Right forelimb (tissue), 1 donor: Measurements from ENCODE around the gene CTAG1B.
"Not testable (repeated sequence)": the region's sequence is repeated elsewhere in the genome, so short reads cannot be mapped to it uniquely, and the experiment has no call there.

Source experiments
- DNase-seq: peaks from one replicate; pipeline ENCODE4 v3.0.0-alpha.2; 2018

CTAG1B gene

DNA sequence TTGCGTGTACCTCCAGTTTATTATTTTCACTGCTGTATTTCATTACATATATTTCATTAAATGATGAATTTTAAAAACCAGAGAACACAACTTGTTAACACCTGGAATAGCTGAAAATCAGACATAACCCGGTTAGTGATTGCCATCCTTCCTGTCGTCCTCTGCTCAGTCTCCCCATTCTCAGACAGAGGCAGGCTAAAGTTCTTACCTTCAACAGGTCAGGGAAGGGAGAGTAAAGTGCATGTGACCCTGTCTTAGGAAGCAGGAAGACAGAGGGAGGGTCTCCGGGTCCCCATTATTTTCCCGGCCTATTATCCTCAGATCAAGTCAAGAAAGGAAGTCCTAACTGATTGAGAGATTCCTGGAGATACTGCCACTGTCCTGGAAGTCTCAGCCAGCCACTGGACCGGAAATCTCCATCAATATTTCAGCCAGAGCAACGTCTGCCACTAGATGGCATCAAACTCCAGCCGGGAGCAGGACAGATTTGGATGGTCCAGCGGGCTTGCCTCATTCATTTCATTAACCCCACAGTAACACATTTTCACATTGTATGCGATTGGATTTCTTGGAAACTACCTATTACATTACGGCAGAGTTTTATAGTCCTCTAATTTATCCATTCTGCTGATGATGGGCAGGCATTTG lies 1.8 kb upstream of the CTAG1B start:
- not testable (repeated sequence) for DNase-seq

DNA sequence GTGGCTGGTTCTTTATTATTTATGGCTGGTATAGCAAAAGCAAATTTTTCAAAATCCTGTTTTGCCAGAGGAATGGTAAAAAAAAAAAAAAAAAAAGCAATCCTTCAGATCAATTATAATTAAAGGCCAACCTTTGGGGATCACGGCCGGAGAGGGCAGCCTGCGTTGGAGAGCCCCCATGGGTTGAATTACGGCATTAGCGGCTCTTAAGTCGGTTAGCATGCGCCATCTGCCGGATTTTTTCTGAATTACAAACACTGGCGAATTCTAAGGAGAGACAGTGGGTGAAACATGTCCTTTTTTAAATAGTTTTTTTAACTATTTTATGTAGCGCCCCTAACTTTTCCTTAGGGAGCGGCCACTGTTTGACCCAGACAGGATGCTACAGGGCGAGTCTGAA lies 5.5 kb downstream of the CTAG1B start:
- DNase-seq, result not testable (repeated sequence)

GRCh38 chrX:154611146-154611545 lies 7.9 kb downstream of the CTAG1B start:
- DNase-seq, result not testable (repeated sequence)

GRCh38 chrX:154608823-154609222 lies 10.3 kb downstream of the CTAG1B start:
- not testable (repeated sequence) for DNase-seq

DNA sequence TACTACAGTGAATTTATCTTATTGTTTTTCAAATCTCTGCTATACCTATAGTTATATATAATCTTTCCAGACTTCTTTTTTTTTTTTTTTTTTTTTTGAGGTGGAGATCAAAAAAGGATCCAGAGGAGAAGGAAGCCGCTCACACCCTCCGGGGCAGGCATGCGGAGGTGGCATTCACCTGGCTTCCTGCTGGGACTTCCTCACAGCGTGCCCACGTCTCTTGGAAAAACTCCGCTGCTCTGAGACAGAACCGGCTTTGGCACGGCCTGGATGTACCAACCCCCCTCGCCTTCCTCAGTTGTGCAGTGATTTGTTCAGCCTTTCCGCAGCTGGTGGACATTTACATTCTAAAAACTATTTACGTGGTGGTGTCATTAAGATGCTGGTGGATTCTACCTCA lies 11.1 kb downstream of the CTAG1B start:
- DNase-seq, result not testable (repeated sequence)

DNA sequence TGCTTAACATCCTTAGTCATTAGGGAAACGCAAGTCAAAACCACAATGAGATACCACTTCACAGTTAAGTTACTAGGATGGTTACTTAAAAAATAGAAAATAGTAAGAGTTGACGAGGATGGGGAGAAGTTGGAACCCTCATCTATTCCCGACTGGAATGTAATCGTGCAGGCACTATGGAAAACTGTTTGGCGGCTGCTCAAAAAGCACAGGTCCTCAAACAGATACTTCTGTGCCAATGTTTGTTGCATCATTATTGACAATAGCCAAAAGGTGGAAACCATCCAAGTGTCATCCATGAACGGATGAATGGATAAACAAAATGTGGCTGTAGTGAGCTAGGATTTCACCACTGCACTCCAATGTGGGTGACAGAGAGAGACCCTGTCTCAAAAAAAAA lies 11.7 kb downstream of the CTAG1B start:
- no peak for DNase-seq

- no peak for DNase-seq
These were observed 13.5 kb downstream of the CTAG1B start for GRCh38 chrX:154605566-154605965.

DNA sequence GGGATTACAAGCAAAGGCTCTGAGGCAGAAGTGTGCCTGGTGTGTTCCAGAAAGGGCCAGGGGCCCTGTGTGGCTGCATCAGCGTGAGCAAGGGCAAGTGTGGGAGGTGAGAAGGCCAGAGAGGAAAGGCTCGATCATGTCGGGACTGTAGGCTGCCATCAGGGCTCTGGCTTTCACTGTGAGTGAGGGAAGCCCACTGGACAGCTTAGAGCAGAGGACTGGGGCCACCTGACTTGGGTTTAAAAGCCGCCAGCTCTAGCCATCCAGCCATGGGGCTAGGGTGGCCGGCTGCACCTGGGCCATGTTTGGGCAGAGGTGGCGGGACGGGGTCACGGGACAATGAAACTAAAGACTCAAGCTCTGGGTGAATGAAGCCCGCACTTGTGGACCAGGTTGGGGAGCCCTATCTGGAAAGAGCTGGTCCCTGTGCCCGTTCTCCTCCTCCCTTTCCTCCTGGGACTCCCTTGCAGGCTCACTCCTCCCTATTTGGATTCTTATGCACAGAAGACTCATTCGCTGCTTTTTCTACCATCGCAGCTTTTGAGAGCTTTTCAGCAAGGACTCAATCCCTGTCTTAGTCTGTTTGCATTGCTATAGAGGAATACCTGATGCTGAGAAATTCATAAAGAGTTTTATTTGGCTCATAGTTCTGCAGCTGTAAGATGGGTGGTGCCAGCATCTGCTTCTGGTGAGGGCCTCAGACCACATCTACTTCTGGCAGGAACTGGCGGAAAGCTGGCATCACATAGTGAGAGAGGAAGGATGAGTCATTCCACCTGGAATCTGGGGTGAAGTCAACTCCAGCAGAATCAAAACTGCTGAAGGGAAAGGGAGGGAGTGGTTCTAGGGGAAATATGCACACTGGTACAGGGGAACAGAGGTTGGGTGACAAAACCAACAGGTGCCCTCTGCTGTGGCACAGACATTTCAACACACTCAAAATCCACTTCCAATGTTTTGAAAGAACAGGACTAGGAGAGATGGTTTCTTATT lies 15.3 kb downstream of the CTAG1B start:
- DNase-seq, result no peak

DNA sequence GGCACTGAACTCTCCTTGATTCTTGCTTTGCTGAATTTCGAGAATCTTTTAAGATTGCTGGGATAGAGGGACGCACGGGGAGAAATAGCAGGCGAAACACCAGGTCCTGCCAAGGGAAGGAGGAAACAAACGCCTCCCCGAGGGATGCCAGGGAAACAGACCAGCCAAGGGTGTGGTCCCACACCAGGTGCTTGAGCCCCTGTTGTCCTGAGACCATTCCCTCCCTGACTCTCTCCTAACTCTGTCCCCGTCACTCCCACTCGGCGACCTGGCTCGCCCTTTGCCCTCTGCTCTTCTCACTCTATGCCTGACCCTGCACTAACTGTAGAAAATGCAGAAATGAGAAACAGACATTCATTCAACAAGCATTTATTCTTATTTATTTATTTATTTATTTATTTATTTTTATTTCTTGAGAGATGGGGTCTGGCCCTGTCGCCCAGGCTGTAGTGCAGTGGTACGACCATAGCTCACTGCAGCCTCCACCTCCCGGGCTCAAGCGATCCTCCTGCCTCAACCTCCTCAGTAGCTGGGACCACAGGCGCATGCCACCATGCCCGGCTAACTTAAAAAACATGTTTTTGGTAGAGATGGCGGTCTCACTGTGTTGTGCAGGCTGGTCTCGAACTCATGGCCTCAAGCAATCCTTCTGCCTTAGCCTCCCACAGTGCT lies 16.2 kb downstream of the CTAG1B start:
- no peak for DNase-seq

- no peak for DNase-seq
These were observed 16.9 kb downstream of the CTAG1B start for GRCh38 chrX:154602226-154602625.

GRCh38 chrX:154600759-154601374 lies 18.2 kb downstream of the CTAG1B start:
- no peak for DNase-seq

DNA sequence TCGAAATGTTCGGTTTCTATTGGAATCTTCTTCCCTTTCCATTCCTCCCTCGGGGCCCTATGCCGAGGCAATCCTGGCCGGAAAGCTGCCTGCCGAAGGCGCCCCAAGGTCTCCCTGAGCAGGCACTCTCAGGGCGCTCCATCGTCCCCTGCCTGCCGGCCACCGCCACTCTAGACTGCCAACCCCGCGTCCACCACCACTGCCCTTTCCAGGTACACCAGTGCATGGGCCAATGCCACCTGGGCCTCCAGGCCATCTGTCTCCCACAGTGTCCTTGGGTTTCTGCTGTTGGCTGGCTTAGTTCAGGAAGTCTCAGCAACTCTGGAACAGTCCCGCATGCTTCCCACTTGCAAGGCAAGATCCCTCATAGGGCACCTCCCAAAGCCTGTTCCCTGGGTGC lies 19.6 kb downstream of the CTAG1B start:
- DNase-seq, result no peak

- no peak for DNase-seq
These were observed 20.4 kb downstream of the CTAG1B start for GRCh38 chrX:154598656-154599055.

DNA sequence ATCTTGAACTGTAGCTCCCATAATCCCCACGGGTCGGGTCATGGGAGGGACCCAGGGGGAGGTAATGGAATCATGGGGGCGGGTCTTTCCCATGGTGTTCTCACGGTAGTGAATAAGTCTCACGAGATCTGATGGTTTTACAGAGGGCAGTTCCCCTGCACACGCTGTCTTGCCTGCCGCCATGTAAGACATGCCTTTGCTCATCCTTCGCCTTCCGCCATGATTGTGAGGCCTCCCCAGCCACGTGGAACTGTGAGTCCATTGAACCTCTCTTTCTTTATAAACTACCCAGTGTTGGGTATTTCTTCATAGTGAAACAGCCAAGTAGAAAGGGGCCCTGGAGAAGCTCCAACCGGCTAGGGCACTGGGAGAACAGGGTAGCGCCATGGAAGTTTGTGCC lies 21.9 kb downstream of the CTAG1B start:
- no peak for DNase-seq

DNA sequence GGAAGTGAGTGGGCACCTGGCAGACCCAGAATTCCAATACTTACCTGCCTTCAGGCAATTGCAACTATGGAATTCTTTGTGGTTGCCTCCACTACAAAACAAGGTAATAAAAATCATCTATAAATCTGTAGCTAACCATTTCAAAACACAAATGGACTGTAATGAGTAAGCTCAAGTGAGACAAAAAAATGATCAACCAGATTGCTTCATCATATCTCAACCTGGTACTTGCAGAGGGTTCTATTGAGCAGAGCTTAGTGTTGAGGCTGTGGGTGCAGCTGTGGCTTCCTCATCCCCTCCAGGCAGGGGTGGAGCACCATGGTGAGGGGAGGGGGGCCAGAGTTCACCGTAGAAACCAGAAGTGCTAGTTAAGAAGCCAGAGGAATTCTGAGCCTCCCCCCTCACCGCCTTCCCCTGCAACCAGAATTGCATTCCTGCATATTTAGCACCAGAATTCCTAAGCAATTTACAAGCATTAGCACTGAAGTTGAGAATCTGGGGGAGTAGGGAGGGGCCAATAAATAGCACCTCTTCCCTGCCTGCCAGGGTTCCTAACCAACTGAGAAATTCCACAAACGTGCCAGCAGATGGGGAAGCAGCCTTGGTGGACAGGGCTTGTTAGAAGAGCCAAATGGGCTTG lies 22.7 kb downstream of the CTAG1B start:
- DNase-seq, result no peak

DNA sequence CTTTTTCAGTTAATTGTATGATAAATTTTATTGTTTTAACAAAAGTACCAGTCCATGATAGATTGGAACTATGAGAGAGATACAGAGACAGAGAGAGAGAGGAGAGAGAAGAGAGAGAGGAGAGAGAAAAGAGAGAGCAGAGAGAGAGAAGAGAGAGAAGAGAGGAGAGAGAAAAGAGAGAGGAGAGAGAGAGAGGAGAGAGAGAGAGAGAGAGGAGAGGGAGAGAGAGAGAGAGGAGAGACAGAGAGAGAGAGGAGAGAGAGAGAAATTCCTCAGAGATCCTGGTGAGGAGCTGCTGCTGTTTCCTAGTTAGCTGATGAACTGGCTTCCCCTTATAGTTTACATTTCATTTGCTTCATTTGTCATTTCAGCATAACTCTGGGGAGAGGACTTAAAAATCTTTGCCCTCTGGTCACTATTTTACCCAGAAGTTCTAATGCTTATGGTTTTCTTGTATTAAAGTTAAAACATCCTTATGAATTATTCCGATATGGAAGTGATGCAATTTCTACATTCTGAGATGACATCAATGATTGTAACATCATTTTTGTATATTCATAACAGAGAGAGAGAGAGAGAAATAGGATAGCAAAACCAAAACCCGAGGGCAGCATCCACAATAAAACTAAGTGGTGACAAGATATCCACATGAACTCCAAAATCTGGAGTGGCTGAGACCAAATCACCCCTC lies 23.4 kb downstream of the CTAG1B start:
- no peak for DNase-seq

- DNase-seq, result no peak
These were observed 24.6 kb downstream of the CTAG1B start for GRCh38 chrX:154594491-154594890.

GRCh38 chrX:154593201-154593600 lies 25.9 kb downstream of the CTAG1B start:
- DNase-seq, result no peak

DNA sequence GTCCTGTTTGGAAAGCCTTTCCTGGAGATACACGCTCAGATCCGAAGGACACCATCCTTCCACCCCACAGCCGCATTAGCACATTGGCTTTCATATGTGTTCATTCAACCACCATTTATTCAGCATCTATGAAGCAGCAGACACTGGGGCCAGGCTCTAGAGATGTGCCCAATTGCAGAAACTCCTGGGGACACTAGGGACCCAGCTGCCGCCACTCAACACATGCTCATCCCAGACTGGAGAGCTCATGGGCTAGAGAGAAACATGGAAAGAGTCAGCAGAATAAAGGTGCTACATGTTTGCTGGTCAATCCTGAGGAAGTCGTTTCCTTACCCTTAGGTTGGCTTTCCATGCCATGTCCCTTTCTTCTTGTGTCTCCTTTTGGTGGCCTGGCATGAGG lies 26.6 kb downstream of the CTAG1B start:
- no peak for DNase-seq

GRCh38 chrX:154590415-154590814 lies 28.7 kb downstream of the CTAG1B start:
- not testable (repeated sequence) for DNase-seq

DNA sequence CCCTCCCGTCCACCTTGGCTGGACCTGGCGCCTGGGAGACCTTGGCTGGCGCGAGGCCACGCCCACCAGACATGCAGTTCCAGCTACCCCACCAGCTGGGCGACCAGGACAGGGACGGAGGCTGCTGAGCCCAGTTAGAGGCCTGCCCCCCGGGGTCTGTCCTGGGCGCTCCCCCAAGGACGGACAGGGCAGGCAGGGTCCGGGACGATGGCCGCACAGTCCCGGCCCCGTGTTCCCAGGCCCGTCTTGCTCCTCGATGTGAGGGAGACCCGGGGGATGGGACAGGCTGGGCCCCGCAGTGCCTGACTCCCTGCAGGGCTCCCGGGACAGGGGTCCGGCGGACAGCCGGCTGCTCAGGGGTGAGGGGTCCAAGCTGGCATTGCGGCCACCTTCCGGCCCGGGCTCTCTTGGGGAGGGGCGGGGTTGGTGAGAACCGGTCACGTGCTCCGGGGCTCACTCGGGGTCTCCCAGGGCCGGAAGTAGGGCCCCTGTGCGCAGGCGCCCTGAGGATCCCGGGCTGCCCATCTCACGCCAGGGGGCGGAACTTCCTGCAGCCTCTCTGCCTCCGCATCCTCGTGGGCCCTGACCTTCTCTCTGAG lies 34.4 kb downstream of the CTAG1B start, which contains the start of gene CTAG1A:
Gene CTAG1A, plus strand, starts transcription at position 549 of the 599 bp plus-strand sequence. CDS start 74 bp downstream, outside the sequence.
- DNase-seq, result not testable (repeated sequence)
